NCI-H1105 (cell line): ENCODE data around the gene ERBB4.
"Not testable (repeated sequence)": the region's sequence is repeated elsewhere in the genome, so short reads cannot be mapped to it uniquely, and the experiment has no call there.

Source experiments
- DNase-seq: peaks from one replicate; lab custom pipeline; 2025; lab: John Stamatoyannopoulos, UW

The ERBB4 gene

GRCh38 chr2:212145121-212145520 lies 393.5 kb downstream of the ERBB4 start:
- DNase-seq: no peak

GRCh38 chr2:212142631-212143030 lies 396.0 kb downstream of the ERBB4 start:
- DNase-seq: no peak

- no peak for DNase-seq
These were observed 397.1 kb downstream of the ERBB4 start for GRCh38 chr2:212141499-212141898.

- no peak for DNase-seq
These were observed 402.3 kb downstream of the ERBB4 start for GRCh38 chr2:212136216-212136795.

GRCh38 chr2:212135739-212136138 lies 402.9 kb downstream of the ERBB4 start:
- peak; percentile 78 for DNase-seq

- no peak for DNase-seq
These were observed 405.3 kb downstream of the ERBB4 start for GRCh38 chr2:212133337-212133736.

- no peak for DNase-seq
These were observed 414.0 kb downstream of the ERBB4 start for GRCh38 chr2:212124598-212124997.

- no peak for DNase-seq
These were observed 419.0 kb downstream of the ERBB4 start for GRCh38 chr2:212119591-212119990.

GRCh38 chr2:212117926-212118325 lies 420.7 kb downstream of the ERBB4 start:
- no peak for DNase-seq

- DNase-seq: no peak
These were observed 424.1 kb downstream of the ERBB4 start for GRCh38 chr2:212114489-212114888.

- DNase-seq: no peak
These were observed 426.2 kb downstream of the ERBB4 start for GRCh38 chr2:212112401-212112800.

- no peak for DNase-seq
These were observed 428.6 kb downstream of the ERBB4 start for GRCh38 chr2:212109792-212110680.

- DNase-seq: no peak
These were observed 429.4 kb downstream of the ERBB4 start for GRCh38 chr2:212109217-212109616.

- no peak for DNase-seq
These were observed 430.6 kb downstream of the ERBB4 start for GRCh38 chr2:212107989-212108388.

GRCh38 chr2:212107014-212107413 lies 431.6 kb downstream of the ERBB4 start:
- DNase-seq: no peak

GRCh38 chr2:212106536-212106935 lies 432.1 kb downstream of the ERBB4 start:
- not testable (repeated sequence) for DNase-seq

GRCh38 chr2:212099658-212100057 lies 438.9 kb downstream of the ERBB4 start:
- DNase-seq: no peak

- DNase-seq: no peak
These were observed 439.6 kb downstream of the ERBB4 start for GRCh38 chr2:212098966-212099365.

- no peak for DNase-seq
These were observed 441.6 kb downstream of the ERBB4 start for GRCh38 chr2:212097001-212097400.

GRCh38 chr2:212089873-212090272 lies 448.7 kb downstream of the ERBB4 start:
- DNase-seq: no peak

- no peak for DNase-seq
These were observed 450.2 kb downstream of the ERBB4 start for GRCh38 chr2:212088353-212088752.

GRCh38 chr2:212083492-212083891 lies 455.1 kb downstream of the ERBB4 start:
- no peak for DNase-seq

GRCh38 chr2:212078103-212078502 lies 460.5 kb downstream of the ERBB4 start:
- DNase-seq: no peak

GRCh38 chr2:212076456-212076855 lies 462.1 kb downstream of the ERBB4 start:
- no peak for DNase-seq
